Measurements from ENCODE around the gene HAPLN3.

Gene HAPLN3

GRCh38 chr15:88909956-88910831 lies 14.8 kb upstream of the HAPLN3 start:
- no peak for DNase-seq

- no peak for DNase-seq
These were observed 13.6 kb upstream of the HAPLN3 start for GRCh38 chr15:88908697-88909621.

GRCh38 chr15:88908123-88908522 lies 12.8 kb upstream of the HAPLN3 start:
- DNase-seq = no peak

GRCh38 chr15:88907111-88907510 lies 11.8 kb upstream of the HAPLN3 start:
- DNase-seq = no peak

GRCh38 chr15:88906551-88906950 lies 11.2 kb upstream of the HAPLN3 start:
- DNase-seq = no peak

- DNase-seq = no peak
These were observed 10.8 kb upstream of the HAPLN3 start for GRCh38 chr15:88906130-88906529.

- no peak for DNase-seq
These were observed 10.2 kb upstream of the HAPLN3 start for GRCh38 chr15:88905576-88905975.

GRCh38 chr15:88904624-88905327 lies 9.4 kb upstream of the HAPLN3 start:
- peak; percentile 94 for DNase-seq

GRCh38 chr15:88904257-88904623 lies 8.9 kb upstream of the HAPLN3 start:
- DNase-seq = no peak

- no peak for DNase-seq
These were observed 7.5 kb upstream of the HAPLN3 start for GRCh38 chr15:88902846-88903245.

- no peak for DNase-seq
These were observed 7.0 kb upstream of the HAPLN3 start for GRCh38 chr15:88902221-88902835.

GRCh38 chr15:88901508-88902220 lies 6.3 kb upstream of the HAPLN3 start:
- DNase-seq = no peak

GRCh38 chr15:88900982-88901418 lies 5.7 kb upstream of the HAPLN3 start:
- no peak for DNase-seq

GRCh38 chr15:88900309-88900981 lies 5.1 kb upstream of the HAPLN3 start:
- no peak for DNase-seq

GRCh38 chr15:88899251-88899650 lies 3.9 kb upstream of the HAPLN3 start:
- no peak for DNase-seq

- DNase-seq = no peak
These were observed 3.4 kb upstream of the HAPLN3 start for GRCh38 chr15:88898736-88899135.

GRCh38 chr15:88897456-88898194 lies 2.3 kb upstream of the HAPLN3 start:
- DNase-seq = peak; percentile 76

GRCh38 chr15:88897142-88897455 lies 1.8 kb upstream of the HAPLN3 start:
- DNase-seq = no peak

- DNase-seq = no peak
These were observed 1.1 kb upstream of the HAPLN3 start for GRCh38 chr15:88896333-88897033.

GRCh38 chr15:88894348-88894818 lies 961 bp downstream of the HAPLN3 start:
- DNase-seq = peak; percentile 70
